Type B pancreatic cell (in vitro differentiated cells): ENCODE data around the gene PLCL2. TPM values are rescaled to one million over a fixed set of nuclear protein-coding genes. Genes with fewer than 3 reads are reported as not detected.

Experiments used
- DNase-seq: peaks from one replicate; pipeline ENCODE4 v3.0.0; 2021; ENCODE audit warnings: mixed read lengths; ENCODE audit not compliant: unreplicated experiment; ENCODE audit errors: extremely low spot score
- H3K27ac Mint-ChIP-seq: 2 replicates; pipeline ENCODE4 v1.8.0; 2021; ENCODE audit warnings: mild to moderate bottlenecking, mixed read lengths
- H3K27me3 Mint-ChIP-seq: 2 replicates; pipeline ENCODE4 v1.8.0; 2021; ENCODE audit warnings: mixed read lengths
- H3K36me3 Mint-ChIP-seq: 2 replicates; pipeline ENCODE4 v1.8.0; 2021; ENCODE audit warnings: mixed read lengths
- H3K4me1 Mint-ChIP-seq: one replicate; pipeline ENCODE4 v1.8.0; 2021; ENCODE audit warnings: mixed read lengths; ENCODE audit not compliant: unreplicated experiment
- H3K4me3 Mint-ChIP-seq: 2 replicates; pipeline ENCODE4 v1.8.0; 2021; ENCODE audit warnings: mild to moderate bottlenecking, mixed read lengths
- H3K9me3 Mint-ChIP-seq: 2 replicates; pipeline ENCODE4 v1.8.0; 2021; ENCODE audit warnings: mixed read lengths
- total RNA-seq: library from RNA; stranded (reverse); gene quantifications from 2 replicates; pipeline ENCODE4 v1.2.1, GENCODE V29; 2021; ENCODE audit warnings: low replicate concordance
- TF ChIP-seq, protein P1 (sequence below): fragments of 200-600 bp; sonication (generic); conservative IDR thresholded peaks from 2 replicates; pipeline ENCODE4 v1.5.0; 2021; ENCODE audit warnings: antibody characterized with exemption, mild to moderate bottlenecking

PLCL2 gene
- total RNA-seq, 1 donor from 2014 or later = 10.6 TPM

GRCh38 chr3:17025594-17026139 is 140.9 kb downstream of the PLCL2 start:
- Mint-ChIP-seq H3K4me1 (peaks cover 4% of the 10 kb centered on the region), H3K27ac (no peak overlapping the region), H3K4me3 (no peak overlapping the region), H3K27me3 (no peaks in the 10 kb centered on the region), H3K9me3 (no peaks in the 10 kb centered on the region), H3K36me3 (no peaks in the 10 kb centered on the region)
- TF ChIP-seq, protein P1, sequence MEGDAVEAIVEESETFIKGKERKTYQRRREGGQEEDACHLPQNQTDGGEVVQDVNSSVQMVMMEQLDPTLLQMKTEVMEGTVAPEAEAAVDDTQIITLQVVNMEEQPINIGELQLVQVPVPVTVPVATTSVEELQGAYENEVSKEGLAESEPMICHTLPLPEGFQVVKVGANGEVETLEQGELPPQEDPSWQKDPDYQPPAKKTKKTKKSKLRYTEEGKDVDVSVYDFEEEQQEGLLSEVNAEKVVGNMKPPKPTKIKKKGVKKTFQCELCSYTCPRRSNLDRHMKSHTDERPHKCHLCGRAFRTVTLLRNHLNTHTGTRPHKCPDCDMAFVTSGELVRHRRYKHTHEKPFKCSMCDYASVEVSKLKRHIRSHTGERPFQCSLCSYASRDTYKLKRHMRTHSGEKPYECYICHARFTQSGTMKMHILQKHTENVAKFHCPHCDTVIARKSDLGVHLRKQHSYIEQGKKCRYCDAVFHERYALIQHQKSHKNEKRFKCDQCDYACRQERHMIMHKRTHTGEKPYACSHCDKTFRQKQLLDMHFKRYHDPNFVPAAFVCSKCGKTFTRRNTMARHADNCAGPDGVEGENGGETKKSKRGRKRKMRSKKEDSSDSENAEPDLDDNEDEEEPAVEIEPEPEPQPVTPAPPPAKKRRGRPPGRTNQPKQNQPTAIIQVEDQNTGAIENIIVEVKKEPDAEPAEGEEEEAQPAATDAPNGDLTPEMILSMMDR = no peak
- no peak for DNase-seq

GRCh38 chr3:17027318-17027717 is 142.6 kb downstream of the PLCL2 start:
- TF ChIP-seq, protein P1 = no peak
- H3K4me1 Mint-ChIP-seq = peaks cover 13% of the 10 kb centered on the region

GRCh38 chr3:17028363-17028762 is 143.6 kb downstream of the PLCL2 start:
- no peak overlapping the region for H3K27ac Mint-ChIP-seq
- no peaks in the 10 kb centered on the region for H3K27me3 Mint-ChIP-seq
- peaks cover 16% of the 10 kb centered on the region for H3K4me1 Mint-ChIP-seq
- H3K36me3 Mint-ChIP-seq = no peaks in the 10 kb centered on the region
- no peak overlapping the region for H3K4me3 Mint-ChIP-seq
- TF ChIP-seq, protein P1 = no peak
- H3K9me3 Mint-ChIP-seq = no peaks in the 10 kb centered on the region
- DNase-seq = no peak

More at GRCh38 chr3:17027318-17027717, 142.6 kb downstream of the PLCL2 start:
- Mint-ChIP-seq H3K36me3 (no peaks in the 10 kb centered on the region), H3K27me3 (no peaks in the 10 kb centered on the region), H3K9me3 (no peaks in the 10 kb centered on the region), H3K4me3 (no peak overlapping the region), H3K27ac (no peak overlapping the region)
- no peak for DNase-seq

GRCh38 chr3:17030438-17030837 is 145.7 kb downstream of the PLCL2 start:
- Mint-ChIP-seq H3K9me3 (no peaks in the 10 kb centered on the region), H3K27me3 (no peaks in the 10 kb centered on the region), H3K27ac (no peak overlapping the region), H3K36me3 (no peaks in the 10 kb centered on the region), H3K4me3 (no peak overlapping the region), H3K4me1 (peaks cover 16% of the 10 kb centered on the region)
- TF ChIP-seq, protein P1 = no peak
- no peak for DNase-seq

DNA sequence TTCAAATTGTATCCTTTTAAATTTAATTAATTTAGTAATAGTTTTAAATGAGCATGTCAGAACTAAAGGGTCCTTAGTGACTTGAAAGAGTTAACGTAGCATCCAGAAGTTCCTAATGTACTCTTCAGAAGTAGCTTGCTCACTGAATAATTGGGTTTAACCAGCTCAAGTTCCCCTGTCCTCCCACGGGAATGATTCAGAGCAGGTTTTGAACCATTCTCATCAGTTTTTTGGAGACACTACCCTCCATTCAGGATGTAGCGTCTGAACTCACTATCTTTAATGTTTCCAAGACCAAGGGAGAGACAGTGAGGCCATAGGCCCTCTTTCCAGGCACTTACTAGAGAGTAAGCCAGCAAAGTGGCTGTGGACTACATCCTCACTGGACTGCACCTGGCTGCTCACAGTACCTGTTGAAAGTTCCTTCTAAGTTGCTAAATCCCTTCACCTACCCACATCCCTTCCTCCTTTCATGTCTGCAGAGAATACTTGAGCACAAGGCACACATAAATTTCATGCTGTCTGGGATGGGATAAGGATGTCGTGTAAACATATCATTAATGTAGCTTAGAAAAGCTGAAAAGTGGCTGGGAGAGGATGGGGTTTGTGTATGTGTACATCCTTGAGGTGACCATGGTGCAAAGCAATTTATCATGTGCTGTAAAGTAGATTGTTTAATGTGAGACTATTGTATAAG is 146.3 kb downstream of the PLCL2 start:
- TF ChIP-seq, protein P1 = no peak
- DNase-seq = no peak
- Mint-ChIP-seq H3K36me3 (no peaks in the 10 kb centered on the region), H3K27me3 (no peaks in the 10 kb centered on the region), H3K4me1 (peaks cover 16% of the 10 kb centered on the region), H3K4me3 (no peak overlapping the region), H3K27ac (no peak overlapping the region), H3K9me3 (no peaks in the 10 kb centered on the region)
